ENCODE results near the gene CRB2. TPM values are rescaled to one million over a fixed set of nuclear protein-coding genes. Genes with fewer than 3 reads are reported as not detected.

The CRB2 gene
- total RNA-seq, 4 donors from 2014 or later: 2.2 to 19.4 (median 3.1) TPM

GRCh38 chr9:123390337-123391135 is 34.5 kb downstream of the CRB2 start:
- Histone ChIP-seq H3K36me3 (no peaks in the 10 kb centered on the region), H3K27me3 (no peaks in the 10 kb centered on the region), H3K4me1 (no peaks in the 10 kb centered on the region), H3K4me3 (no peak overlapping the region), H3K9me3 (no peaks in the 10 kb centered on the region), H3K27ac (no peak overlapping the region)
- TF ChIP-seq, protein P1, sequence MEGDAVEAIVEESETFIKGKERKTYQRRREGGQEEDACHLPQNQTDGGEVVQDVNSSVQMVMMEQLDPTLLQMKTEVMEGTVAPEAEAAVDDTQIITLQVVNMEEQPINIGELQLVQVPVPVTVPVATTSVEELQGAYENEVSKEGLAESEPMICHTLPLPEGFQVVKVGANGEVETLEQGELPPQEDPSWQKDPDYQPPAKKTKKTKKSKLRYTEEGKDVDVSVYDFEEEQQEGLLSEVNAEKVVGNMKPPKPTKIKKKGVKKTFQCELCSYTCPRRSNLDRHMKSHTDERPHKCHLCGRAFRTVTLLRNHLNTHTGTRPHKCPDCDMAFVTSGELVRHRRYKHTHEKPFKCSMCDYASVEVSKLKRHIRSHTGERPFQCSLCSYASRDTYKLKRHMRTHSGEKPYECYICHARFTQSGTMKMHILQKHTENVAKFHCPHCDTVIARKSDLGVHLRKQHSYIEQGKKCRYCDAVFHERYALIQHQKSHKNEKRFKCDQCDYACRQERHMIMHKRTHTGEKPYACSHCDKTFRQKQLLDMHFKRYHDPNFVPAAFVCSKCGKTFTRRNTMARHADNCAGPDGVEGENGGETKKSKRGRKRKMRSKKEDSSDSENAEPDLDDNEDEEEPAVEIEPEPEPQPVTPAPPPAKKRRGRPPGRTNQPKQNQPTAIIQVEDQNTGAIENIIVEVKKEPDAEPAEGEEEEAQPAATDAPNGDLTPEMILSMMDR (IDR thresholded peaks at IDR 0.05): no peak
- TF ChIP-seq POLR2A (IDR thresholded peaks at IDR 0.05): no peak
- DNase-seq: no peak
- intact Hi-C loops (cut with DNase I; ENCODE audit: low total_unique reads): no loop called here

DNA sequence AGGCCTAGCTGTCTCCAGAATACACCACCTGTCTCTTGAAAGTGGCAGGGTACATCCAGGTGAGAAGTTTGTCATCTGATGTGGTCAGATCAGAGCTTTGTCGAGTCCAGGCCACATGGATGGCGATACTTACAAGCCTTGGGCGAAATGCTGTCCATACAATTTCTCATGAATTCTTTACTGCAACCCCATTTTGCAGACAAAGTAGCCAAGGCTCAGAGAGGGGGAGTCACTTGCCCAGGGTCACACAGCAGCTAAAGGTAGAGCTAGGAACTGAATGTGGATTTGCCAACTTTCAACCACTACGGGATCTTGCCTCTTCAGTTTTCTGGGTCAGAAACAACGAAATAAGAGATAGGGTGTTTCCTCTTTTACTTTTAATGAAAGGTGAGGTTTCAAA is 35.2 kb downstream of the CRB2 start:
- H3K36me3 ChIP-seq: no peaks in the 10 kb centered on the region
- DNase-seq: no peak
- no peaks in the 10 kb centered on the region for H3K4me1 ChIP-seq
- intact Hi-C loops (cut with DNase I; ENCODE audit: low total_unique reads): no loop called here
- no peaks in the 10 kb centered on the region for H3K27me3 ChIP-seq
- H3K9me3 ChIP-seq: no peaks in the 10 kb centered on the region
- TF ChIP-seq, protein P1 (IDR thresholded peaks at IDR 0.05): no peak
- TF ChIP-seq POLR2A (IDR thresholded peaks at IDR 0.05): no peak
- H3K4me3 ChIP-seq: no peak overlapping the region
- H3K27ac ChIP-seq: no peak overlapping the region

GRCh38 chr9:123391946-123392345 is 35.9 kb downstream of the CRB2 start:
- DNase-seq: no peak
- no peak for TF ChIP-seq POLR2A (IDR thresholded peaks at IDR 0.05)
- TF ChIP-seq, protein P1 (IDR thresholded peaks at IDR 0.05): no peak
- H3K27ac ChIP-seq: no peak overlapping the region
- H3K4me3 ChIP-seq: no peak overlapping the region
- H3K36me3 ChIP-seq: no peaks in the 10 kb centered on the region
- H3K27me3 ChIP-seq: no peaks in the 10 kb centered on the region
- H3K4me1 ChIP-seq: no peaks in the 10 kb centered on the region
- intact Hi-C loops (cut with DNase I; ENCODE audit: low total_unique reads): no loop called here
- H3K9me3 ChIP-seq: no peaks in the 10 kb centered on the region

- Histone ChIP-seq H3K36me3 (no peaks in the 10 kb centered on the region), H3K4me1 (no peaks in the 10 kb centered on the region), H3K27me3 (no peaks in the 10 kb centered on the region), H3K4me3 (no peak overlapping the region), H3K9me3 (no peaks in the 10 kb centered on the region), H3K27ac (no peak overlapping the region)
- no peak for DNase-seq
- intact Hi-C loops (cut with DNase I; ENCODE audit: low total_unique reads): no loop called here
- TF ChIP-seq, protein P1 (IDR thresholded peaks at IDR 0.05): no peak
- no peak for TF ChIP-seq POLR2A (IDR thresholded peaks at IDR 0.05)
These were observed 36.8 kb downstream of the CRB2 start for GRCh38 chr9:123392802-123393201.

DNA sequence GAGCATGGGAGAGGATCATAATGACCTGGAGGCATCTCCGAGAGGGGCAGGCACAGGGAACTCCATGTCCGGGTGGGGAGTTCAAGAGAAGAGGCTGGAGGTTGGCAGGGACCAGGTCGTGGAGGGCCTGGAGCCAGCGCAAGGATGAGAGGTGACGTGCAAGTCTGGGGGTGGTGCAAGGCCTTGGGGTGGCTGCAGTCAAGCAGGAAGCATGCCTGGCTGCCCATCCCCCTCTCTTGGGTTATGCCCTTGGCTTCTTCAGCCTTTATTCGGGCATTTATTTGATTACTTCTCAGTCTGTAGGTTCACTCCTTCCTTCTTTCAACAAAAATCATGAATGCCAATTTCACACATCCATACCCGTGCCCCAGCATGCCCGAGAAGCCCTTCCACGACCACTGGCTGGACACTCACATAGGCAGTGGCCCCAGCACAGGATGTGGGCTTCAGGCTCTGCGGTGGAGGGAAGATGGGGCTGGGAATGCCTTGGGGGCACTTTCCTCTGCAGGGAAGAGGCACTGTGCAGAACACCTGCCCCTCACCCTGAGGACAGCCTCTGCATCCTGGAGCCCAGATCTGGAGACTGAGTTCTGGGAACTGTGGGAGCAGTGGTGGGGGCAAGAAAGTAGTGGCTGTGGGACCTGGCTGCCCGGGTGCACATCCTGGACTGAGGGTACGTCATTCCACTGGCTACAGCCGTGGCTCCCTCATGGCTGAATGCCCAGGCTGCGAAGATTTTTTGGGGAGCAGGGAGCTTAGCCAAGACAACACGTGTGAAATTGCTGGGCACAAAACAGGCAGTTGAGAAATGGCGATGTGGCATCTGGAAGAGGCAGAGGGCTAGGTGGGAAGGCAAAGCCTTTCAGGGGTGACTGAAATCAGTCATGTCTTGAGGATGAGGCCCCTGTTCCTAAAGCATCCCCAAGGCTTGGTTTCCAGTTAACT is 38.6 kb downstream of the CRB2 start:
- DNase-seq: no peak
- no peak for TF ChIP-seq POLR2A (IDR thresholded peaks at IDR 0.05)
- TF ChIP-seq, protein P1 (IDR thresholded peaks at IDR 0.05): no peak
- H3K4me1 ChIP-seq: no peaks in the 10 kb centered on the region
- no peaks in the 10 kb centered on the region for H3K9me3 ChIP-seq
- H3K27ac ChIP-seq: no peak overlapping the region
- H3K36me3 ChIP-seq: no peaks in the 10 kb centered on the region
- no peaks in the 10 kb centered on the region for H3K27me3 ChIP-seq
- no peak overlapping the region for H3K4me3 ChIP-seq
- intact Hi-C loops (cut with DNase I; ENCODE audit: low total_unique reads): no loop called here
